ENCODE measurements around the gene ADAM8.
"Not testable (repeated sequence)": the region's sequence is repeated elsewhere in the genome, so short reads cannot be mapped to it uniquely, and the experiment has no call there.

Gene ADAM8

DNA sequence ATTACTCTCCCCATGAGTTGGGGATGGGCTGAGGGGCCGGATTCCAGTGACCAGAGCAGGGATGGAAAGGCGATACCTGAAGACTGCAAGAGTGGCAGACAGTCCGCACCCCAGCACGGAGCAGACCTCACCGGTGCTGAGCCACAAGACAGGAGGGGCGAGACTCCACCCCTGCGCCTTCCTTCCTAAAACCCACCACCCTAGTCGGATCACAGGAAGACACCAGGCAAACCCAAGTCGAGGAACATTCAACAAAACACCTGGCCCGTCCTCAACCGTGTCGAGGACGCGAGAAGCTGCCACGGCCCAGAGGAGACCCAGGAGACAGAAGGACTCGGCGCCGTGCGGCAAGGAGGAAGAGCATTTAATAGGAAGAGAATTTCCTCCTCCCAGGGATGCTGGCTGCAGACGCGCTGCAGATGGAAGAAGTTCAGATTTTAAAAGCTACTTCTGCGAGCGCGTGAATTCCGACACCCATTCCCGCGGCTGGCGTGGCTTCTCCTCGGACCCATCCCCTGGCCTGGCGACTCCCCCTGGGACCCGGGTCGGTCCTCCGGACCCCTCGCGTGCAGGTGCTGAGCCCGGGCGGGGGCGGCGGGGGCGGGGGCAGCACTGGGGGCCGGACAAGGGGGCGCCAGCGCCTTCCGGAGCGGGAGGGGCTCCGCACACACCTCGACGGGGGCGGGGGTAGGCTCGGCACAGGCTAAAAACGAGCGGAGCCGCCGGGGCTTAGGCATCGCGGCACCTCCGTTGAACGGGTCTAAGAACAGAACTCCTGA, 47.2 kb downstream of the ADAM8 start:
- DNase-seq = no peak

DNA sequence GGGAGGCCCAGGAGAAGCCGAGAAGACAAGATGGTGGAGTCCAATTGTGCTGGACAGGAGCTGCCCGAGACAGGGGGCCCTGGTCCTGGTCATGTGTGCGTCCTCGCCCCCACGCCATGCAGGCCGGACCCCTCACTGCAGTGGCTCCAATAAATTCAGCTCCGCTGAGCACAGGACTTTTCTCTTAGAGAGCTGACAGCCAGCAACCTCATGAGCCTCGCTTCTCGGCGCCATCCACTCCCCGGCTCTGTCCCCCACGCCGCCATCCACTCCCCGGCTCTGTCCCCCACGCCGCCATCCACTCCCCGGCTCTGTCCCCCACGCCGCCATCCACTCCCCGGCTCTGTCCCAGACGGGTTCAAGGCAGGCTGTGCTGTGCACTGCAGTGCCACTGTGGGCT, 49.4 kb downstream of the ADAM8 start:
- no peak for DNase-seq

DNA sequence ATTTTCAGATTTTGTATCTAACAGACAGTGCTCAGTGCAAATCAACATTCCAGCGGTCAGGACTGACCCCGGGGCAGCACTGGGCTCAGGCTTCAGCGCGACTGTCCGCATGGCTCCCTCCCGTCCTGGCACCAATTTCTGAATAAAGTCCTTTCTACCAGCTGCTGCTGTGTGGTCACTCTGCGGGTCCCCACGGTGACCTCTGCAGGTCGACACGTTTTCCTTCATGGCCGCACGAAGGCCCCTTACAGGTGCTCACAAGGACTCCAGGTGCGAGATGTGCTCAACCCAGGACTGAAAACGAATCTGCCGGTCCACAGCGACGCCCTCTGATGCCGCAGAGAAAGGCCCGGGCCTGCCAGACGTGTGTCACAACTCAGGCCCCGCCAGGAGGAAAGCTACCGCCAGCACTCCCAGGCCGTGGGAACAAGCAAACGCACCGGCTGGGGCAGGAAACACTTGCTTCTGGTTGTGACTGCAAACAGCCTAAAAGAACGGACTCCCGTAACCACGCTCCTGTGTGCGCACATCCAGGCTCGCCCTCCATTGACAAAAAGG, 50.3 kb downstream of the ADAM8 start:
- no peak for DNase-seq

DNA sequence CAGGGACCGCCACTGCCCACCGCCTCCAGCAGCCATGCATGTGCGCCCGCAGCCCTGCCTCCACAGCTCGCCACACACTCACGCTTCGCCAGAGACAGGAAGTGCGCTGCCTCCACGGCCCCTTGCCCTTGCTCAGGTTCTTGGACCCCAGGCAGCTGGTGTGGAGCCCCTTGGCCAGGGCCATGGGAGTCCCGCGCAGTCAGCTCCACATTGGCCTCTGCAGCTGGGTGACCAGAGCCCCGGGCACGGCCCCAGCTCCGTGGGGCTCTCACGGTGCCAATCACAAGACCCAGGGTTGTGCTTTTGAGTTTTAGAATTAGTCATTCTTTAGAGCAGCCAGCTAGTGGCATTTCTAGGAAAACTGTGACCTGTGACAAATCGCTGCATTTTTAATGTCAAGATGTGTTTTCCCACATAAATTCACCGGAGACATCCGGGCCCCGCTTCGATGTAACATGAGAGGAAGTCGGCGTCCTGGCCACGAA, 50.9 kb downstream of the ADAM8 start:
- no peak for DNase-seq

DNA sequence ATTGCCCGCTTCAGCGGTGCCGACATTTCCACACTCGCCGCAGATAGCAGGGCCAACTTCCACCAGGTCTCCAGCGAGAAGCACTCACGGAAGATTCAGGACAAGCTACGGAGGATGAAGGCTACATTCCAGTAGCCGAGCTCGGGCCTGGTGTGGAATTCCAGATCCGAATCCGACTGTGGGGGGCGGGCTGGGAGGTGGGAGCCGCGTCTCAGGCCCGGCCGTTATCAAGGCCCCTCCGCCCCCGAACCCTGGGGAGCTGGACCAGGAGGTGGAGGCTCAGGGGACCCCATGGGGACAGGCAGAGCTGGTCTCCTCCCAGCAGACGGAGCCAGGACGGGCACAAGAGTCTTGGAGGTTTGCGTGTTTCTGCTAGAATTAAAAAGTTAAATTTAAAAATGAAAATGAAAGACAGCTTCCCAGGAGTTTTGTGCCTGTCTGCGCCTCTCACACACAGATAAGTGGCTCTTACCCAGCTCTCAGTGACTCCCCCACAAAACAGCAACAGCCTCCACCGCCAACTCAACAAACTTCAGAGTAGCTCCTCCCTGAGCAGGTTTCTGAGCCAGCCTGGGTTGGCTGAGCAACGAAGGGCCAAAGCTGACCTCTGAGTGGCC, 51.8 kb downstream of the ADAM8 start:
- DNase-seq = no peak

DNA sequence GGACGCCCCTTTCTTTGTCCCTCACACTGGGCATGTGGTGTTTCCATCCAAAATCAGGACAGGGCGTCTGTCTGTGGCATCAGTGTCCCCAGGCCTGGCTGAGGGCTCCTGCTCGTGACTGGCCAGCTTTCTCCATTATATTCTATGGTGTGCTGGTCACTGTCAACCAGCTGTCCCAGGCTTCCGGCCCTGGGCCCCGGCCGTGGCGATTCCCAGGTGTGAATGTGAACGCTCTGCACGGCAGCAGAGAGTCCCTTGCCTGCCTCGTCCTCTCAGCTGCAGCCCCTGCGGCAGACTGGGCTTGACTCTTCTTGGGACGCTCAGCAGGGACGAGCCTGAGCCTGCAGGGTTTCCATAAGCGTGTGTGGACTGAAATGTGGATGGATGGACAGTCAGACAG, 52.6 kb downstream of the ADAM8 start:
- DNase-seq = no peak

DNA sequence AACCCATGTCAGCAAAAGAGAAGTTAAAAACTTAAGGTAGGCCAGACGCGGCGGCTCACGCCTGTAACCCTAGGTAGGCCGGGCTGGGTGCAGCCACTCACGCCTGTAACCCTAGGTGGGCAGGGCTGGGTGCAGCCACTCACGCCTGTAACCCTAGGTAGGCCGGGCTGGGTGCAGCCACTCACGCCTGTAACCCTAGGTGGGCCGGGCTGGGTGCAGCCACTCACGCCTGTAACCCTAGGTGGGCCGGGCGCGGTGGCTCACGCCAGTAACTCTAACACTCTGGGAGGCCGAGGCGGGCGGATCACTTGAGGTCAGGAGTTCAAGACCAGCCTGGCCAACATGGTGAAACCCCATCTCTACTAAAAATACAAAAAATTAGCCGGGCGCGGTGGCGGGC, 54.9 kb downstream of the ADAM8 start:
- DNase-seq = not testable (repeated sequence)

DNA sequence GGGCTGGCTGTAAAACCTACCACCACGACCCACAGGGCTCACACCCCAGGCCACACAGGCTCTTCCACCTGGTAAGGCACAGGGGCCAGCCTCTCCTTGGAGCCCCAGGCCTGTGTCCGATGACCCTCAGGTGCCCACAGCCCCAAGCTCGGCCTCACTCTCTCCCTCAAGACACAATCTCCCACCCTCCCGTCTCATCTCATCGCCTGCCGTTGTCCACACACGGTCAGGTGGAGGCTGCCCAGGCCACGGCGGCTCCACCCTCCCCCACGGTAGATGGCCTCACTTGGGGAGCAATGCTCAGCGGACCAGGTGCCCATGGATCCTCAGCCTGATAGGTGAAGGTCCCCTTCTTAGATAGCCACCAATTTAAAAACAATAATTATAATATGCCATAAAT, 55.3 kb downstream of the ADAM8 start:
- DNase-seq = no peak

DNA sequence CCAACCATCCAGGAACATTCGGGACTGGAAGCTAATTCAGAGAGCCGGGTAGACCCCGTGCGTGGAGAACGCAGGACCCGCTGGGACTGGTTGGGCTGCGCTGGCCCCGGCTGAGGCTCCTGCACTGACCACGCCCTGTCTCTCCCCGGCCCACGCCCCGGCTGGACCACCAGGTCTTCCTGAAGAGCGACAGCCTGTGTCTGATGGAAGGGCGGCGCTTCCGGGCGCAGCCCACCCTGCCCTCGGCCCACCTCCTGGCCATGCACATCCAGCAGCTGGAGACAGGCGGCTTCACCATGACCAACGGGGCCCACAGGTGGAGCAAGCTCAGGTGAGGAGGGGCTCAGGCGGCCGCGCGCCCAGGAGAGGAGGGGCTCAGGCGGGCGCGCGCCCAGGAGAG, 56.9 kb downstream of the ADAM8 start:
- DNase-seq = no peak

DNA sequence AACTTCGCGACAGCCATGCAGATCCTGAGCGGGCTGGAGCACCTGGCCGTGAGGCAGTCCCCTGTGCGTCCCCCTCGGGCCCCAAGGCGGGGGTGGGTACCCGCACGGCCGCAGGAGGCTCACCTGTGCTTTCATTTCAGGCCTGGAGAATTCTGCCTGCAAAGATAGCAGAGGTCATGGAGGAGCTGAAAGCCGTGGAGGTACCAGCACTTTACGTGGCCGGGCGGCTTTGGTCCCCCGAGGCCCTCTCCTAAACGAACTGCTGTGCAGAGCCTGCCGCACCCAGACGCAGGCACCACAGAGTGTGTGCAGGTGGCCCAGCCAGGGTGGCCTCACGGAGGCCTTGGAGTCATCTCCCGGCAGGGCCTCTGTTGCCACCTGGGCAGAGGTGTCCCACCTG, 57.8 kb downstream of the ADAM8 start:
- DNase-seq = no peak

DNA sequence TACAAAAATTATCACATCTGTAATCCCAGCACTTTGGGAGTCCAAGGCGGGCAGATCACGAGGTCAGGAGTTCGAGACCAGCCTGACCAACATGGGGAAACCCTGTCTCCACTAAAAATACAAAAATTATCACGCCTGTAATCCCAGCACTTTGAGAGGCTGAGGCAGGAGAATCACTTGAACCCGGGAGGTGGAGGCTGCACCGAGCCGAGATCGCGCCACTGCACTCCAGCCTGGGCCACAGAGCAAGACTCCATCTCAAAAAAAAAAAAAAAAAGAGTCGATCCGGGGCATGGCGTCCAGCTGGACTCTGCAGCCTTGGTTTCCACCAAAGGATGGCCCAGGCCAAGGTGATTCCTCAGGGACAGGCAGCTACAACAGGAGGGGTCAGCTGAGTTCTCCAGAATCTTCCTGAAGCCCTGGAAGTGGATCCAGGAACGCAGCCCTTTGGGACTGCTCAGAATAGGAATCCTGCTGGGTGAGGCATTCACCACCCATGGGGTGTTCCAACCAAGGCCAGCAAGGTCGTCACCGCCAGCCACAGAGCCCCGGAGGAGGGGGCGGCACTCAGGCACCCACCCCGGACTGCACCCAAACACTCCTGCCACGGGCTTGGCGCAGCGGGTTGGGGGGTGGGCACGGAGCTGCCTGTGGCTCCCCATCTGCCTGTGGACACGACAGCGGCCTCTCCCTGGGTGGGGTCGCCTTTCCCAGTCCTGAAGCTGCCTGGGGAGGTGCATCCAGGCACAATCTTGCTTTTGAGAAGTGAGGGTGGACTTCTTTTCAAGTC, 58.7 kb downstream of the ADAM8 start:
- no peak for DNase-seq

DNA sequence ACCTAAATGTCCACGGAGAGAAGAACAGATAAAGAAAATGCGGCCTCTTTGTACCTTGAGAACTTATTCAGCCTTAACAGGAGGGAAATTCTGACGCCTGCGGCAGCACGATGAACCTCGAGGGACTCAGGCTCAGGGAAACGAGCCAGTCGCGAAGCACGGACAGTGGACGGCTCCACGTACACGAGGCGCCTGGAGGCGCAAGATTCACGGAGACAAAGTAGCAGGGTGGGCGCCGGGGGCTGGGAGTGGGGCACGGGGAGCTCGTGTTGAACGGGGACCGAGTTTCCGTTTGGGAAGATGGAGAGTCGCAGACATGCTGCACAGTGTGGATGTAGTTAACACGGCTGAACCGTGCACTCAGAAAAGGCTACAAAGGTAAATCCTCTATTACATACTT, 59.9 kb downstream of the ADAM8 start:
- no peak for DNase-seq

DNA sequence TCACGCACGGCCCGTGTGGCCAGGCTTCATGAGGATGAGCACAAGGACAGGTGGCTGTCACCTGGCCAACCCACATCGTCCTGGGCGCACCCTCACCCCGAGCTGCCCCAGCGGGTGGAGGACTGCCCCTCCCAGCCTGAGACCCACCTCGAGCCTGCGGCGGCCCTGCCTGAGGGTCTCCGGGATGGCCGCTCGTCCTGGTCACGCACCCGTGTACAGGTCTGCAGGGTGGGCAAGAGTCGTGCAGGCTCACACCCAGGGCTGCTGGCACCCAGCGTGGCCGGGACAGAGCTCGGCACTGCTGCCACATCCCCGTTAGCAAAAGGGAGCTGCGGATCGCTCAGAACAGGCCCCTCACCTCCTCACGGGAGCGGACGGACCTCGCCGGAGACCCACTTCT, 61.1 kb downstream of the ADAM8 start:
- no peak for DNase-seq

DNA sequence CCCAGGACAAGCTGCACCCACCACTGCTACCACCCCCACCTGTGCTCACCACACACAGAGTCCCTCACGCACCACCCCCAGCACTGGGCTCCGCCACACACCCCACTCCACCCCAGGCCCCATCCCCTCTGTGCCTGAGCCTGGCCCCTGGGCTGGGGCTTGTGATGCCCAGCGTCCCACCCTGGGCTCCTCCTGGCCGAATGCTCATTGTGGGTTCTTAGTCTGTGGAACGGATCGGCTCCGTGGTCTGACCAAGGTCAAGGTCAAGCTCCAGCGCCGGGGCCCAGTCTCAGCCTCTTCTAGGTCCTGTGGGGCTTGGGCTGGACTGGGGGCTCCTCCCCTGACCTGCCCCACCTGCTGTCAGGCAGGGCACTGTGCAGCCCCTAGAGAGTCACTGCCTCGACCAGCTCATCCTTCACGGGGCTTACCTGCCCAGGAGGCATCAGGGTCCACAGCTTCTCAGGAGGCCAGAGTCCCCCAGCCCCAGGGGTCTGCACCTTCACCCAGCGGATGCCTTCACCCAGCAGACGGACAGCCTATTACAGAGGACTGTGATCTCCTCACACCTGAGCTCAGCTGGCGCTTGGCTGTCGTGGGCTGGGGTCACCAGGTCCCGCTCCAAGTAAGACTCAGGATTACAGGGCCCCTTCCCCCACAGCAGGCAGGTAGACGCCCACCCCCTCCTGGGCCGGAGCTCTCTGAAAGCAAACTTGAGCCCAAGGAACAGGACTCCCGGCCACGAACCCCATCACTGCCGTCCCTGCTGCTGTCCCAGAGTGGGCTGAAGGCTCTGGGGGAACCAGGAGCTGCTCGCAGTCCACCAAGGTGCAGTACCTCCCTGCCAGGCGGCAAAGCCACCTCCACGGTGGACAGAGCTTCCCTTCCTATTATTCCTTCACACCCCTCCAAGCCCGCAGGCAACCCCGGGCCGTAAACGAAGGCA, 61.9 kb downstream of the ADAM8 start:
- DNase-seq = no peak

DNA sequence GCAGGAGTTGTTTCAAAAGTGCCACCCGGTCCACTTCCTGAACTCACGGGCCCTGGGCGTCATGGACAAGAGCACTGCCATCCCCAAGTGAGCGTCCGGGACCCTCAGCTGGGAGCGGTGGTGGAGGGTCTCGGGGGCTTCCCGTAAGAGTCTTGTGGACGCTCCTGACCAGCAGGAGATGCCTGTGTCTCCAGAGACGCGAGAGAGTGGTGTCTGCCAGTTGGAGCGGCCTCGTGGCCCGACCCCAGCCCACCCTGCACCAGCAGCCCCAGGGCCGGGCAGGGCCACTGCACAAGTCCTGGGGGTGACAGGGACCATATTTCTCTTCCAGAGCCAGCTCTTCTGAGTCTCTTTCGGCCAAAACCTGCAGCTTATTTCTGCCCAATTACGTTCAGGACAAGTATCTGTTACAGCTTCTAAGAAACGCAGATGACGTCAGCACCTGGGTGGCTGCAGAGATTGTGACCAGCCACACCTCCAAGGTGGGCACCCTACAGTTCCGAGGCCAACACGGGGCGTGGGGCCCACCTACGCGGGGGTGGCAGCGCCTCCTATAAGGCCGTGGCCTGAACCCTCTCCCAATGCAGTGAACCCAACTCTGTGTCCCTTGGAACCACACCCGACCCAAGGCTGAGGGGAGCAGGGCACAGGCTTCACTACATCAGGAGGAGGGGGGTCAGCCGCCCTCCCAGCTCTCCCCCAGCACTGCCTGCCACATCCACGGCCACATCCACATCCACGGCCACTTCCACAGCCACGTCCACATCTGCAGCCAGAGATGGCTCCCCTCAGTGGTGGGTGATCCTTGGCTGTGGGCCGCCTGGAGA, 62.8 kb downstream of the ADAM8 start:
- DNase-seq = no peak

DNA sequence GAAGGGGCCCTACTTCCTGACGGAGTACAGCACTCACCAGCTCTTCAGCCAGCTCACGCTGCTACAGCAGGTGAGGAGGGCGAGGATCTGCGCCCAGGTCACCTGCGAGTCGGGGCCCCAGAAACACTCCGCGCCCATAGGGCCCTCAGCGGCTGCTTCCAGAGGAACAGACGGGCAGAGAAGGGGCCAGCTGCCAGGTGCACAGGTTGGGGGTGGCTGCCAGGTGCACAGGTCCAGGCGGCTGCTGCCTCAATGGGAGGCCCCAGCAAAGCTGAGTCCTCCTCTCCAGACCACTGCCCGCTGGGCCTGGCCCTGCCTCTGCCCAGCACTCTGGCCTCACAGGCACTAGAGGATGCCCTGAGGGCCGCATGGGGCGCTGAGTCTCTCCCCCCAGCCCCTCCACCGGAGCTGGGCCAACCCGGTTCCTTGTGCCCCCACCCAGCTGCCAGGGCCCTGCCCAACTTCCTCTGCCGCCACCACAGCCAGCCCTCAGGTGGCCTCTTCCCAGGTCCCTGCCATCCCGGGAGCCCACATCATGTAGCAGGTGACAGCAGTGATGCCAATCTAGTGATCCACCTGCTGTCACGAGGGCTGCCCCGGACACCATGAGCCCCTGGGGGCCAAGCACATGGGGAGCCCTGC, 63.7 kb downstream of the ADAM8 start:
- no peak for DNase-seq

Data from activated T-cell treated with anti-CD3 and anti-CD28 coated beads for 4 hours (primary cell).